ENCODE data around the gene SPO11.

GRCh38 chr20:57350081-57350710 is 20.6 kb downstream of the SPO11 start:
- TF ChIP-seq CTCF (IDR thresholded peaks at IDR 0.05): no peak
- TF ChIP-seq ZFX (IDR thresholded peaks at IDR 0.05; ENCODE audit: borderline replicate concordance): no peak

Measured in 22Rv1 (cell line).